SK-N-SH treated with all-trans-retinoic acid at 6 μM for 48 hours (cell line): Measurements from ENCODE around the gene RPRM.

ENCODE experiments used
- CSDC2 ChIP-seq: fragments of 250-450 bp; sonication (Bioruptor Pico); IDR thresholded peaks from 2 replicates; pipeline ENCODE4 v1.5.0; 2020; ENCODE audit warnings: mild to moderate bottlenecking, moderate library complexity
- ESRRG ChIP-seq: fragments of 250-450 bp; sonication (Bioruptor Pico); IDR thresholded peaks from 2 replicates; pipeline ENCODE4 v1.6.1; 2021; ENCODE audit warnings: mild to moderate bottlenecking
- GLIS3 ChIP-seq: fragments of 250-450 bp; sonication (Bioruptor Pico); IDR thresholded peaks from 2 replicates; pipeline ENCODE4 v1.5.0; 2020; ENCODE audit warnings: mild to moderate bottlenecking, moderate library complexity
- RARB ChIP-seq: fragments of 250-450 bp; sonication (Bioruptor Pico); IDR thresholded peaks from 2 replicates; pipeline ENCODE4 v1.8.0; 2021; ENCODE audit warnings: mild to moderate bottlenecking, moderate library complexity
- TCF4 ChIP-seq: fragments of 250-450 bp; sonication (Bioruptor Pico); IDR thresholded peaks from 2 replicates; pipeline ENCODE4 v1.8.0; 2021; ENCODE audit warnings: mild to moderate bottlenecking, moderate library complexity, borderline replicate concordance
- TSHZ2 ChIP-seq: fragments of 250-450 bp; sonication (Bioruptor Pico); IDR thresholded peaks from 2 replicates; pipeline ENCODE4 v1.5.0; 2020; ENCODE audit warnings: mild to moderate bottlenecking, moderate library complexity
- ZFP3 ChIP-seq: fragments of 250-450 bp; sonication (Bioruptor Pico); IDR thresholded peaks from 2 replicates; pipeline ENCODE4 v1.5.0; 2020; ENCODE audit warnings: mild to moderate bottlenecking, moderate library complexity
- ZFP30 ChIP-seq: fragments of 450-650 bp; formaldehyde crosslinking; IDR thresholded peaks from 2 replicates; pipeline ENCODE4 v1.5.0; 2022; ENCODE audit warnings: mild to moderate bottlenecking, moderate library complexity
- ZNF565 ChIP-seq: fragments of 450-650 bp; formaldehyde crosslinking; conservative IDR thresholded peaks from 2 replicates; pipeline ENCODE4 v1.5.0; 2020; ENCODE audit warnings: low read depth, mild to moderate bottlenecking, moderate library complexity
- ZNF70 ChIP-seq: fragments of 450-650 bp; formaldehyde crosslinking; IDR thresholded peaks from 2 replicates; pipeline ENCODE4 v1.5.0; 2020; ENCODE audit warnings: mild to moderate bottlenecking, moderate library complexity
- ZNF8 ChIP-seq: fragments of 450-650 bp; formaldehyde crosslinking; IDR thresholded peaks from 2 replicates; pipeline ENCODE4 v1.5.0; 2020; ENCODE audit warnings: mild to moderate bottlenecking, moderate library complexity
- TF ChIP-seq, protein P1 (sequence below): fragments of 250-450 bp; sonication (Bioruptor Pico); IDR thresholded peaks from 2 replicates; pipeline ENCODE4 v1.8.0; 2020; ENCODE audit warnings: mild to moderate bottlenecking, moderate library complexity, borderline replicate concordance

- TF ChIP-seq ZNF70 (CRISPR knock-in tag) (no peak), GLIS3 (CRISPR knock-in tag) (no peak), TSHZ2 (CRISPR knock-in tag) (no peak), CSDC2 (CRISPR knock-in tag) (no peak), TCF4 (CRISPR knock-in tag) (no peak), ZFP30 (CRISPR knock-in tag) (no peak), ZNF8 (CRISPR knock-in tag) (no peak), ZNF565 (CRISPR knock-in tag) (no peak), RARB (CRISPR knock-in tag) (no peak), ESRRG (CRISPR knock-in tag) (no peak), ZFP3 (CRISPR knock-in tag) (no peak)
- TF ChIP-seq, protein P1, sequence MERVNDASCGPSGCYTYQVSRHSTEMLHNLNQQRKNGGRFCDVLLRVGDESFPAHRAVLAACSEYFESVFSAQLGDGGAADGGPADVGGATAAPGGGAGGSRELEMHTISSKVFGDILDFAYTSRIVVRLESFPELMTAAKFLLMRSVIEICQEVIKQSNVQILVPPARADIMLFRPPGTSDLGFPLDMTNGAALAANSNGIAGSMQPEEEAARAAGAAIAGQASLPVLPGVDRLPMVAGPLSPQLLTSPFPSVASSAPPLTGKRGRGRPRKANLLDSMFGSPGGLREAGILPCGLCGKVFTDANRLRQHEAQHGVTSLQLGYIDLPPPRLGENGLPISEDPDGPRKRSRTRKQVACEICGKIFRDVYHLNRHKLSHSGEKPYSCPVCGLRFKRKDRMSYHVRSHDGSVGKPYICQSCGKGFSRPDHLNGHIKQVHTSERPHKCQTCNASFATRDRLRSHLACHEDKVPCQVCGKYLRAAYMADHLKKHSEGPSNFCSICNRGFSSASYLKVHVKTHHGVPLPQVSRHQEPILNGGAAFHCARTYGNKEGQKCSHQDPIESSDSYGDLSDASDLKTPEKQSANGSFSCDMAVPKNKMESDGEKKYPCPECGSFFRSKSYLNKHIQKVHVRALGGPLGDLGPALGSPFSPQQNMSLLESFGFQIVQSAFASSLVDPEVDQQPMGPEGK (CRISPR knock-in tag), result no peak
Measured at GRCh38 chr2:153497938-153498629, 19.5 kb upstream of the RPRM start.
